ES-I3 (cell line): ENCODE results near the gene GAS6.

Source experiments
- H3K36me3 ChIP-seq: 2 replicates; pipeline ENCODE4 v1.6.1; 2013; ENCODE audit warnings: mild to moderate bottlenecking, low read length, control low read depth, moderate library complexity; ENCODE audit not compliant: insufficient read depth
- H3K4me1 ChIP-seq: 2 replicates; pipeline ENCODE4 v1.6.1; 2013; ENCODE audit warnings: mild to moderate bottlenecking, control low read depth, low read length; ENCODE audit not compliant: insufficient read depth
- H3K9ac ChIP-seq: 2 replicates; pipeline ENCODE4 v1.6.1; 2013; ENCODE audit warnings: low read depth, mild to moderate bottlenecking, low read length, moderate library complexity
- H3K9me3 ChIP-seq: 2 replicates; pipeline ENCODE4 v1.6.1; 2013; ENCODE audit warnings: mild to moderate bottlenecking, low read length, moderate library complexity; ENCODE audit not compliant: control insufficient read depth, insufficient read depth

The GAS6 gene

DNA sequence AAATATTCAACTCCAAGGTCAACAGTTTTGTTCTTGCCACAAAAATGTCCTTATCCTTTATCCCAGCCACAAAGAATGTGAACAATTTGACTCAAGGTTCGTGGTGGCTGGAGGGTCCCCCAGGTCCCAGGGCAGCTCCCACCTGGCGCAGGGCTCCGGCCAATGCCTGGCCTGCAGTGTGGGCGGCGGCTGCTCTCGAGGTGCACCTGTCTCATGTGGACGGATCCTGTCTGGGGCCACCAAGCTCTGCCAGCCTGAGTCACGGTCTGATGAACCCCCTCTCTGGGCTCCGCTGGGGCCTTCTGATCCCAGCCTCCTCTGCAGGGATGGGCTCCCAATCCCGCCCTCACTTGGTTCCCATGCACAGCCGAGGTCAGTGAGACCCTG lies 49.4 kb downstream of the GAS6 start:
- Histone ChIP-seq H3K9ac (no peak overlapping the region), H3K9me3 (no peaks in the 10 kb centered on the region), H3K36me3 (no peaks in the 10 kb centered on the region), H3K4me1 (no peaks in the 10 kb centered on the region)

DNA sequence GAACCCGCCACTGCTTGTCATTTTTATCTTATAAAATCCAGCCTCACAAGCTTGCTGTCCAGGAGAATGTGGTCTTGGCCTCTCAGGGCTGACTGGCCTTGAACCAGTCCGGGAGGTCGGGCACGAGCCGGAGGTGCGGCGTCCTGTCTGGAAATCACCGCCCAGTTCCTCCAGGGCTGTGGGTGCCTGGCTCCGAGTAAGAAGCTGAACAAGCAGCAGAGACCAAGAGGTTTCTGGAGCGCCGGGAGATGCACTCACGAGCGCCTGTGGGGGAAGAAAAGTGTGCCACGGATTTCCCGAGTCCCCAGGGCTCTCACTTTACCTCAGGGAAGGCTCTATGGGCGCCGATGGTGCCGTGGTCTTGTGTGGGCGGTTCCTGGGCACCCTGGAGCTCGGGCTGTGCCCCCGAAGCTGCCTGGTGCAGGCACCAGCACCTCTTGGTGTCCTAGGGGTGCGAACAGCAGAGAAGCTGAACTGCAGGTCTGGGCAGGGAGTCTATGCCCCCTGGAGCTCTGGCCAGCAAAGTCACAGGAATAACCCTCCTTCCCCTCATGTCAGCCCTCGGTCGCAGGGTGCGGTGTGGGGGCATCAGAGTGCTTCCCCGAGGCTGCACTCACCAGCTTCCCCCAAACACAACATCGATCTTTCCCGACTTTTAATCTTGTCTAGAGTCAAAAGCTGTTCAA lies 50.0 kb downstream of the GAS6 start:
- no peaks in the 10 kb centered on the region for H3K4me1 ChIP-seq
- H3K36me3 ChIP-seq, result no peaks in the 10 kb centered on the region
- no peaks in the 10 kb centered on the region for H3K9me3 ChIP-seq
- H3K9ac ChIP-seq, result no peak overlapping the region

DNA sequence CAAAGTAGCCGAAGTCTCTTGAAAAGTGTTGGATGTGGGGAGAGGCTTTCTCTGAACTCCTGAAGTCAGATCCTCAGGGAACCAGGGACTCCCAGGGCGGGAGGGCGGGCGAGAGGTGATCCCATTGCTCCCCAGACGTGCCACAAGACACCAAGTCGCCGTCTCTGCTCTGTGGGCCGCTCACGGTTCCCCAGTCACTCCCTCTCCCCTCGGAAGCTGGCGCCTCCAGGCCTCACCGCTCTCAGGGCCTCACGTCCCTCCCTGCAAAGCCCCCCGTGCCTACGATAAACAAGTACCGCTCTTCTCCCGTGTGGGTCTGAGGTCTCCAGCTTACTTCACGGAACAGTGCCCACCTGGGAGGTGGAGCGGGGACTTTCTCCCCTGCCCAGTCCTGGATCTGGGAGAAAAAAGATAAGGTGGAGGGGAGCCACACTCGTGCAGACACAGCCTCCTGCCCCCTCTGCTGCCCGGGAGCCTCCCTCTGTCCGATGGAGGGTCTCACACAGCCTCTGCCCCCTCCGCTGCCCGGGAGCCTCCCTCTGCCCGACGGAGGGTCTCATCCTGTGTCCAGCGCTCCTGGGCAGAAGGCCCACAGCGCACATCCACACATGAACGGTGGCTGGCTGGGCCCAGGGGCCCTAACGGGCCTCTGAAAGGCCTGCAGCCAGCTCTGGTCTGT lies 50.7 kb downstream of the GAS6 start:
- Histone ChIP-seq H3K4me1 (no peaks in the 10 kb centered on the region), H3K9me3 (no peaks in the 10 kb centered on the region), H3K36me3 (no peaks in the 10 kb centered on the region), H3K9ac (no peak overlapping the region)

DNA sequence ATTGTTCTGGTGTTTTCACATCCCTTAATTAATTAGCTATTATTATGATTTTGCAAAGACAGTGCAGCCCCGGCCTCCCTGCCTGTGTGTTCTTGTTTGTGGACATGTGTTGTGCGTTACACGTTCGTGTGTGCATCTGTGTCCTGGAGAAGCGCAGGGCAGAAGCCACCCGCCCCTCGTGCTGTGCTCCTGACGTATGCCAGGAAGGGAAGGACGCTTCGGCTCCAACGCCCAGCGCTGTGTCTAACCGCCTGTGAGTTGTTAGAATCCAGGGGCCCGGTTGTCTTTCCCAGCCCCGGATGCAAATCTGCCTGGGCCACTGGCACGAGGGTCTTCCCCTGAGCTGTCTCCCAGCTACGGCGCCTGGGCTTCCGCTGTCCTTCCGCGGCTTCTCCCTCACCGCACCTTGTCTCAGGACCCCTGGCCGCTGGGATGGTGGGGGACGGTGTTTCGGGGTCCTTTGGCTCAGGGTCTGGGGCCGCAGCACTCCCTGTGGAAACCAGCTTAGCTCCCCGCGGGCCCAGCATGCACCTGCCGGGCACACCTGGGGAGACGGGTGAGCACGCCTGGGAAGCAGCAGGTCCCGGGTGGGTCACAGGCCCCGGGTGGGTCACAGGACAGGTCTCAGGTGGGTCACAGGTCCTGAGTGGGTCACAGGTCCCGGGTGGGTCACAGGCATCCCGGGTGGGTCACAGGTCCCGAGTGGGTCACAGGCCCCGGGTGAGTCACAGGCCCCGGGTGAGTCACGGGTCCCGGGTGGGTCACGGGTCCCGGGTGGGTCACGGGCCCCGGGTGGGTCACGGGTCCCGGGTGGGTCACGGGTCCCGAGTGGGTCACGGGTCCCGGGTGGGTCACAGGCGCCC lies 51.5 kb downstream of the GAS6 start:
- no peaks in the 10 kb centered on the region for H3K36me3 ChIP-seq
- H3K9me3 ChIP-seq, result no peaks in the 10 kb centered on the region
- no peak overlapping the region for H3K9ac ChIP-seq
- H3K4me1 ChIP-seq, result no peaks in the 10 kb centered on the region

GRCh38 chr13:113811081-113811928 lies 52.6 kb downstream of the GAS6 start:
- H3K9ac ChIP-seq, result no peak overlapping the region
- H3K9me3 ChIP-seq, result no peaks in the 10 kb centered on the region

DNA sequence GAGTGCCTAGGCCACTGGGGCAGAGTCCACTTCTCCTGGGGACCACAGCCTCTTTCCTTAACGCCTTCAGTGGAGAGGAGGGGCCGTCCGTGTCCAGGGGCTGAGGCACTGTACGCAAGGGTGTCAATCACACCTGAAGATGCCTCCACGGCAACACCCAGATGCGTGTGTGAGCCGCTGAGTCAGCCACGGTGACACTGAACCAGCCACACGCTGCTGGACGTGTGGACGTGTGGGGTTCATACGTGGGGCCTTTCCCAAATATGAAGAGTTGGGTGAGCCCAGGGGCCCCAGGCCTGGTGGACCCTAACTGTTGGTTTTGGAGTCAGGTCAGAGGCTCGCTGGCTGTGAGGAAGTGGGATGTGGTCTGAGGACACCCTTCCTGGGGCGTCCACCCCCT lies 53.2 kb downstream of the GAS6 start:
- no peaks in the 10 kb centered on the region for H3K36me3 ChIP-seq
- H3K9me3 ChIP-seq, result no peaks in the 10 kb centered on the region
- H3K4me1 ChIP-seq, result no peaks in the 10 kb centered on the region
- H3K9ac ChIP-seq, result no peak overlapping the region

More at GRCh38 chr13:113811081-113811928, 52.6 kb downstream of the GAS6 start:
- no peaks in the 10 kb centered on the region for H3K36me3 ChIP-seq
- H3K4me1 ChIP-seq, result no peaks in the 10 kb centered on the region

DNA sequence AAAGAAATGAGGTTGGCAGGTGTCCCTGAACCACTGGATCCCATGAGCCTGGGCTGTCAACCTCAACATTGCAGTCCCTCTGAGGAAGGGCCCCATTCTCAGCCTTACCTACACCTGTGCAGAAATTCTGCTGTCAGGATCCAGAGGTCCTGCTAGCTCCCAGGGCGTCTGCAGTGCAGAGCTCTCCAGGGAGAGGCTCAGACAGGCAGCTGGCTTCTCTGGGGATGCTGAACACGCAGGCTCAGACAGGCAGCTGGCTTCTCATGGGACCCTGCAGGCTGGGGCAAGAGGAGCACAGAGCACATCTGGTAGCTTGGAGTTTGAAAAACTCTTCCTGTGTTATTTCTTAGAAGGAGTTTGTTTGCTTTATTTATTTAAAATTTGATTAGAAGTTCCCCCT lies 53.9 kb downstream of the GAS6 start:
- H3K4me1 ChIP-seq, result no peaks in the 10 kb centered on the region
- no peak overlapping the region for H3K9ac ChIP-seq
- no peaks in the 10 kb centered on the region for H3K36me3 ChIP-seq
- no peaks in the 10 kb centered on the region for H3K9me3 ChIP-seq

DNA sequence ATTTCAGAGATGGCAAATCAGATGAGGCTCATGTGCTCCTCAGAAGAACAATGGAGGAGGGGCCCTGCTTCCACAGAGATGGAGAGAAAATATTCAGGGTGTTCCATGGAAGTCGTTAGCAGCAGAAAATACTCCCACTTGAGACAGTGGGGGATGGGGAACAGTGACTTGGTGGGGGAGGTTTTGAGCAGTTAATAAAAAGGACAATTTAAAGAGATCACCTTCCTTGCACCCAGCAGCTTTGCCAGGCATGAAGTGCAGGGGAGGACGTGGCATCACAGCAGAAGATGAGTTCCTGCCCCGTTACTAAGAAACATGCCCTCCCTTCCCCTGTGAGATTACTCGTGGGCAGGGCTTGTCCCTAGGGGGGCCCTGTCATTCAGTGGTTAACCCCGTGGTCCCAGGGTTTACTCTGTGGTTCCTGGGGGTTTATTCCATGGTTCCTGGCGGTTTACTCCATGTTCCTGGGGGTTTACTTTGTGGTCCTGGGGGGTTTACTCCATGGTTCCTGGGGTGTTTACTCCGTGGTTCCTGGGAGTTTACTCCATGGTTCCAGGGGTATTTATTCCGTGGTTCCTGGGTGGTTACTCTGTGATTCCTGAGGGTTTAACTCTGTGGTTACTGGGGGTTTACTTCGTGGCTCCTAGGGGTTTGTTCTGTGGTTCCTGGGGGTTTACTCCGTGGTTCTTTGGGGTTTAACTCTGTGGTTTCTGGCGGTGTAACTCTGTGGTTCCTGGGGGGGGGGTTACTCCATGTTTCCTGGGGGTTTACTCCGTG lies 55.6 kb downstream of the GAS6 start:
- Histone ChIP-seq H3K36me3 (no peaks in the 10 kb centered on the region), H3K4me1 (no peaks in the 10 kb centered on the region), H3K9me3 (no peaks in the 10 kb centered on the region), H3K9ac (no peak overlapping the region)

GRCh38 chr13:113806526-113806925 lies 57.4 kb downstream of the GAS6 start:
- Histone ChIP-seq H3K9me3 (no peaks in the 10 kb centered on the region), H3K9ac (no peak overlapping the region), H3K4me1 (no peaks in the 10 kb centered on the region), H3K36me3 (no peaks in the 10 kb centered on the region)

- H3K9me3 ChIP-seq, result no peaks in the 10 kb centered on the region
- no peaks in the 10 kb centered on the region for H3K36me3 ChIP-seq
- no peaks in the 10 kb centered on the region for H3K4me1 ChIP-seq
- no peak overlapping the region for H3K9ac ChIP-seq
Measured at GRCh38 chr13:113806104-113806471, 57.8 kb downstream of the GAS6 start.

GRCh38 chr13:113805431-113806103 lies 58.3 kb downstream of the GAS6 start:
- Histone ChIP-seq H3K9ac (no peak overlapping the region), H3K9me3 (no peaks in the 10 kb centered on the region), H3K4me1 (no peaks in the 10 kb centered on the region)

GRCh38 chr13:113804703-113805430 lies 59.0 kb downstream of the GAS6 start:
- no peaks in the 10 kb centered on the region for H3K9me3 ChIP-seq
- H3K4me1 ChIP-seq, result no peaks in the 10 kb centered on the region
- H3K36me3 ChIP-seq, result no peaks in the 10 kb centered on the region
- no peak overlapping the region for H3K9ac ChIP-seq

More at GRCh38 chr13:113805431-113806103, 58.3 kb downstream of the GAS6 start:
- no peaks in the 10 kb centered on the region for H3K36me3 ChIP-seq
